Astrocyte of the cerebellum (primary cell): ENCODE data around the gene COL16A1.

ENCODE experiments used
- DNase-seq: peaks from one replicate; pipeline ENCODE4 v3.0.0-alpha.2; 2011; ENCODE audit warnings: low read depth
- H3K4me3 ChIP-seq: 2 replicates; pipeline ENCODE4 v1.5.1; 2011; ENCODE audit warnings: mild to moderate bottlenecking, low read depth, low read length, moderate library complexity
- CTCF ChIP-seq: IDR thresholded peaks from 2 replicates; pipeline ENCODE4 v1.5.1; 2012; ENCODE audit warnings: low read length, low read depth, moderate library complexity, mild to moderate bottlenecking; ENCODE audit errors: missing control alignments
- in situ Hi-C: cut with HindIII; loops from 2 replicates; pipeline ENCODE4 v1.10.0; 2017; ENCODE audit warnings: low sequenced_read_pairs

COL16A1 gene

GRCh38 chr1:31715873-31716220, 12.0 kb upstream of the COL16A1 start:
- in situ Hi-C loops, result loop anchor here (5.0 to 10.0 kb wide), 2 partner anchors 64 to 81 kb away; no protein-coding TSS in a partner anchor
- H3K4me3 ChIP-seq, result no peak overlapping the region
- DNase-seq, result no peak
- TF ChIP-seq CTCF, result no peak

GRCh38 chr1:31715087-31715872, 11.5 kb upstream of the COL16A1 start:
- peak; percentile 62 for DNase-seq
- H3K4me3 ChIP-seq, result peak overlapping the region; percentile 6
- peak; percentile 95 for TF ChIP-seq CTCF
- in situ Hi-C loops, result loop anchor here (5.0 to 10.0 kb wide), 2 partner anchors 63 to 80 kb away; no protein-coding TSS in a partner anchor

- peak; percentile 55 for TF ChIP-seq CTCF
- in situ Hi-C loops, result loop anchor here (5.0 to 10.0 kb wide), 3 partner anchors 42 to 80 kb away; no protein-coding TSS in a partner anchor
- H3K4me3 ChIP-seq, result no peak overlapping the region
- DNase-seq, result no peak
Measured at GRCh38 chr1:31714442-31715086, 10.7 kb upstream of the COL16A1 start.

GRCh38 chr1:31712630-31713029, 8.8 kb upstream of the COL16A1 start:
- in situ Hi-C loops, result loop anchor here (5.0 to 10.0 kb wide), 2 partner anchors 40 to 78 kb away; no protein-coding TSS in a partner anchor
- no peak overlapping the region for H3K4me3 ChIP-seq
- TF ChIP-seq CTCF, result no peak
- DNase-seq, result no peak

GRCh38 chr1:31712068-31712467, 8.3 kb upstream of the COL16A1 start:
- no peak overlapping the region for H3K4me3 ChIP-seq
- in situ Hi-C loops, result loop anchor here (5.0 to 10.0 kb wide), 2 partner anchors 40 to 77 kb away; no protein-coding TSS in a partner anchor
- no peak for TF ChIP-seq CTCF
- peak; percentile 90 for DNase-seq

- DNase-seq, result no peak
- TF ChIP-seq CTCF, result no peak
- no peak overlapping the region for H3K4me3 ChIP-seq
- in situ Hi-C loops, result no loop called here
Measured at GRCh38 chr1:31708324-31708723, 4.5 kb upstream of the COL16A1 start.
